Measurements from ENCODE around the gene KCTD15. TPM values are rescaled to one million over a fixed set of nuclear protein-coding genes. Genes with fewer than 3 reads are reported as not detected.

Gene KCTD15
- total RNA-seq, 1 donor from 2014 or later: 14.1 TPM

- Mint-ChIP-seq H3K4me1 (ENCODE audit: low read depth) (no peaks in the 10 kb centered on the region), H3K4me3 (ENCODE audit: low read depth) (no peak overlapping the region), H3K27me3 (ENCODE audit: low read depth) (no peaks in the 10 kb centered on the region), H3K27ac (no peak overlapping the region), H3K9me3 (no peaks in the 10 kb centered on the region), H3K36me3 (ENCODE audit: low read depth) (no peaks in the 10 kb centered on the region)
- intact Hi-C loops (cut with micrococcal nuclease): no loop called here
- DNase-seq (ENCODE audit: low spot score): no peak
Observed at GRCh38 chr19:33756177-33756576, 40.5 kb upstream of the KCTD15 start.

DNA sequence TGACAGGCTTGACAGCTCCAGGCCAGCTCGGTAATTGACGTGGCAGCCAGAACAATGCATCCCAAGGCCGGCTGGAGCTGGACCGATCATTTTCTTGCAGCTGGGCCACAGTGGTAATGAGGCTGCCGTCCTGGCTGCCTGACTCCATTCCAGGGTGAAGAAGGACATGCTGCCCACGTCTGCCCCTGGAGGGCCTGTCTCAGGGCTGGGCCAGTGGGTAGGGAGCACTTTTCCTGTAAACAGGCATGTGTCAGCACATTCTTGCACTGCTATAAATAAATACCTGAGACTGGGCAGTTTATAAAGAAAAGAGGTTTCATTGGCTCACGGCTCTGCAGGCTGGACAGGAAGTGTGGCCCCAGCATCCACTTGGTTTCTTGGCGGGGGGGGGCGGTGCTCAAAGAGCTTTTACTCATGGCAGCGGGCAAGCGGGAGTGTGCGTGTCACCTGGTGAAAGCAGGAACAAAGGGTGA, 38.1 kb upstream of the KCTD15 start:
- intact Hi-C loops (cut with micrococcal nuclease): no loop called here

GRCh38 chr19:33759356-33759755, 37.3 kb upstream of the KCTD15 start:
- Mint-ChIP-seq H3K9me3 (no peaks in the 10 kb centered on the region), H3K4me3 (ENCODE audit: low read depth) (no peak overlapping the region), H3K27ac (no peak overlapping the region), H3K4me1 (ENCODE audit: low read depth) (no peaks in the 10 kb centered on the region), H3K27me3 (ENCODE audit: low read depth) (no peaks in the 10 kb centered on the region), H3K36me3 (ENCODE audit: low read depth) (no peaks in the 10 kb centered on the region)
- intact Hi-C loops (cut with micrococcal nuclease): no loop called here
- no peak for DNase-seq (ENCODE audit: low spot score)

More for the DNA sequence above, 38.1 kb upstream of the KCTD15 start:
- no peaks in the 10 kb centered on the region for H3K4me1 Mint-ChIP-seq (ENCODE audit: low read depth)
- DNase-seq (ENCODE audit: low spot score): no peak
- H3K4me3 Mint-ChIP-seq (ENCODE audit: low read depth): no peak overlapping the region
- no peaks in the 10 kb centered on the region for H3K9me3 Mint-ChIP-seq
- no peaks in the 10 kb centered on the region for H3K36me3 Mint-ChIP-seq (ENCODE audit: low read depth)
- H3K27ac Mint-ChIP-seq: no peak overlapping the region
- no peaks in the 10 kb centered on the region for H3K27me3 Mint-ChIP-seq (ENCODE audit: low read depth)

DNA sequence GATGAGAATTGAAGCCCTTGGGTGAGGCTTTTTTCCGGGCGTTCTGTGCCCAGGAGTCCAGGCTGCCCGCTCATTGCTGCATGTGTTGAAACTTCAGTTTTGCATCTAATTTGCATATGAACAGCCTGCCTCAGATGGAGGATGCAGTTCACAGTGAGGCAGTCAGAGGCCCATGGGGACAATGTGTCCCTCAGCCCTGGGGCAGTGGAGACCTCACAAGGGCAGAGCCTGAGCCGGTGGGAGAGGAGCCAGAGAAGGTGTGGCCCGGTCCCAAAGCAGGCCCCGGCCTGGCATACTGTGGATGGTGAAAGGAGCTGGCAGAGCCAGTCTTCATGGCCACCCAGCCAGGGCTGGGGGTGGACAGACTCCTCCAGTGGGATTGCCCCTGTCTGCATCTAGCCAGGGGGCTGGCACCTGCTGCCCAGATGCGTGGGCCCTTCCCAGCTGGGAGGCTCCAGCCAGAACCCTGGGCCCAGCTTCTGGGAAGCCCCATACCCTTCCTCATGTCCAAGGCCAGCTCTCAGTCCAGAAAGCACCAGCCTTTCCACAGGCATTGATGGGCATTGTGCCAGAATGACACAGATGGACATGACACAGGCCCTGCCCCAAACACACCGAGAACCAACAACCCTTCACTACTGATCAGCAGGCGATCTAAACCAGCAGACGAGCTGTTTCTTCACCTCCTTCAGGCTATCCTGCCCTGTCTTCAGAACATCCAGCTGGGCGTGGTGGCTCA, 32.9 kb upstream of the KCTD15 start:
- Mint-ChIP-seq H3K4me1 (ENCODE audit: low read depth) (no peaks in the 10 kb centered on the region), H3K27ac (no peak overlapping the region), H3K36me3 (ENCODE audit: low read depth) (no peaks in the 10 kb centered on the region), H3K4me3 (ENCODE audit: low read depth) (no peak overlapping the region), H3K9me3 (no peaks in the 10 kb centered on the region), H3K27me3 (ENCODE audit: low read depth) (no peaks in the 10 kb centered on the region)
- no peak for DNase-seq (ENCODE audit: low spot score)
- intact Hi-C loops (cut with micrococcal nuclease): no loop called here

DNA sequence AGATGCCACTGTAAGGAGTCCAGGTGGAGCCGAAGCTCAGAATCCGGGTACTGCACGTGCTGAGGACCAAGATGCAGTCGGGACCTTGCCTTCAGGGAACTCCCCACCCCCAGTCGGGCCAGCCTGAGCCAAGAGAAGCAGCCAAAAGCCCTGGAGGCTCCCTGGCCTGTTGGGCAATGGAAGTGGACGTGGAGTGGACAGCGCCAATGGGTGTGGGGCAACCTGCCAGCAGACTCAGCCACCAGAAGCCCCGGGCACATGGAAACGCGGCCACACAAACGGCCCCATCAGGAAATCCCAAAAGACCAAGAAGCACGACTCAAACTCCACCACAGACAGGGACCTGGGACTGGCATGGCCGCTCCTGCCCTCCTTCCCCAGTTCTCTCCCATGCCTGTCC, 30.0 kb upstream of the KCTD15 start:
- Mint-ChIP-seq H3K27ac (no peak overlapping the region), H3K9me3 (no peaks in the 10 kb centered on the region), H3K4me3 (ENCODE audit: low read depth) (no peak overlapping the region), H3K4me1 (ENCODE audit: low read depth) (no peaks in the 10 kb centered on the region), H3K27me3 (ENCODE audit: low read depth) (no peaks in the 10 kb centered on the region), H3K36me3 (ENCODE audit: low read depth) (no peaks in the 10 kb centered on the region)
- intact Hi-C loops (cut with micrococcal nuclease): no loop called here
- no peak for DNase-seq (ENCODE audit: low spot score)

- intact Hi-C loops (cut with micrococcal nuclease): no loop called here
- no peaks in the 10 kb centered on the region for H3K9me3 Mint-ChIP-seq
- no peak for DNase-seq (ENCODE audit: low spot score)
- no peaks in the 10 kb centered on the region for H3K4me1 Mint-ChIP-seq (ENCODE audit: low read depth)
- no peaks in the 10 kb centered on the region for H3K27me3 Mint-ChIP-seq (ENCODE audit: low read depth)
- no peak overlapping the region for H3K27ac Mint-ChIP-seq
- no peaks in the 10 kb centered on the region for H3K36me3 Mint-ChIP-seq (ENCODE audit: low read depth)
- H3K4me3 Mint-ChIP-seq (ENCODE audit: low read depth): no peak overlapping the region
Observed at GRCh38 chr19:33767898-33768413, 28.7 kb upstream of the KCTD15 start.

- Mint-ChIP-seq H3K27ac (no peak overlapping the region), H3K9me3 (no peaks in the 10 kb centered on the region), H3K4me1 (ENCODE audit: low read depth) (no peaks in the 10 kb centered on the region), H3K27me3 (ENCODE audit: low read depth) (no peaks in the 10 kb centered on the region), H3K4me3 (ENCODE audit: low read depth) (no peak overlapping the region), H3K36me3 (ENCODE audit: low read depth) (no peaks in the 10 kb centered on the region)
- intact Hi-C loops (cut with micrococcal nuclease): no loop called here
- no peak for DNase-seq (ENCODE audit: low spot score)
Observed at GRCh38 chr19:33769208-33769607, 27.5 kb upstream of the KCTD15 start.

DNA sequence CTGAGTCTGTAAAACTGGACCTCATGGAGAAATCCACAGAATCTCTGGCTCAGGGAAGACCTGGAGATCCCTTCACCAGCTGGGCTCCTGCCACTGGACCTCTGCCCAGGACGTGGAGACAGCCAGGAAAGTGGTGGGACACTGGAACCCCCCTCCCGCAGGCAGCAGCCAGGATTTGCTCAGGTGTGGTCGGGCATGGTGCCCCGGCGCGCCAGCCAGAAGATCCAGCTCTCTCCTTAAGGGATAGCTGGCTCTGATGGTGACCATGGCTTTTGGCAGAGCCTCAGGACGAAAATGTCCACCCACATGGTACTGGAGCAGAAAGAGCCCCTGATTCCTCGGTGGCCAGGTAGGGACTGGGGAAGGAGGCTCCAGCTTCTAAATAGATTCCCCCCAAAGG, 26.6 kb upstream of the KCTD15 start:
- no peak for DNase-seq (ENCODE audit: low spot score)
- Mint-ChIP-seq H3K4me1 (ENCODE audit: low read depth) (no peaks in the 10 kb centered on the region), H3K4me3 (ENCODE audit: low read depth) (no peak overlapping the region), H3K36me3 (ENCODE audit: low read depth) (no peaks in the 10 kb centered on the region), H3K9me3 (no peaks in the 10 kb centered on the region), H3K27ac (no peak overlapping the region), H3K27me3 (ENCODE audit: low read depth) (no peaks in the 10 kb centered on the region)
- intact Hi-C loops (cut with micrococcal nuclease): loop anchor here (5.0 kb wide), 1 partner anchor 353 kb away; no protein-coding TSS in a partner anchor

- Mint-ChIP-seq H3K27ac (no peak overlapping the region), H3K4me1 (ENCODE audit: low read depth) (no peaks in the 10 kb centered on the region), H3K9me3 (no peaks in the 10 kb centered on the region), H3K4me3 (ENCODE audit: low read depth) (no peak overlapping the region), H3K36me3 (ENCODE audit: low read depth) (no peaks in the 10 kb centered on the region), H3K27me3 (ENCODE audit: low read depth) (no peaks in the 10 kb centered on the region)
- intact Hi-C loops (cut with micrococcal nuclease): loop anchor here (1.0 to 5.0 kb wide), 2 partner anchors 341 to 354 kb away; no protein-coding TSS in a partner anchor
- peak; percentile 53 for DNase-seq (ENCODE audit: low spot score)
Observed at GRCh38 chr19:33771384-33772101, 25.1 kb upstream of the KCTD15 start.

DNA sequence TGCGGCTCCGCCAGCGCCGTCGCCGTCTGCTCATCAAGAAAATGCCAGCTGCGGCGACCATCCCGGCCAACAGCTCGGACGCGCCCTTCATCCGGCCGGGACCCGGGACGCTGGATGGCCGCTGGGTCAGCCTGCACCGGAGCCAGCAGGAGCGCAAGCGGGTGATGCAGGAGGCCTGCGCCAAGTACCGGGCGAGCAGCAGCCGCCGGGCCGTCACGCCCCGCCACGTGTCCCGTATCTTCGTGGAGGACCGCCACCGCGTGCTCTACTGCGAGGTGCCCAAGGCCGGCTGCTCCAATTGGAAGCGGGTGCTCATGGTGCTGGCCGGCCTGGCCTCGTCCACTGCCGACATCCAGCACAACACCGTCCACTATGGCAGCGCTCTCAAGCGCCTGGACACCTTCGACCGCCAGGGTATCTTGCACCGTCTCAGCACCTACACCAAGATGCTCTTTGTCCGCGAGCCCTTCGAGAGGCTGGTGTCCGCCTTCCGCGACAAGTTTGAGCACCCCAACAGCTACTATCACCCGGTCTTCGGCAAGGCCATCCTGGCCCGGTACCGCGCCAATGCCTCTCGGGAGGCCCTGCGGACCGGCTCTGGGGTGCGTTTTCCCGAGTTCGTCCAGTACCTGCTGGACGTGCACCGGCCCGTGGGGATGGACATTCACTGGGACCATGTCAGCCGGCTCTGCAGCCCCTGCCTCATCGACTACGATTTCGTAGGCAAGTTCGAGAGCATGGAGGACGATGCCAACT, 24.4 kb upstream of the KCTD15 start:
- no peaks in the 10 kb centered on the region for H3K9me3 Mint-ChIP-seq
- no peaks in the 10 kb centered on the region for H3K27me3 Mint-ChIP-seq (ENCODE audit: low read depth)
- H3K4me3 Mint-ChIP-seq (ENCODE audit: low read depth): no peak overlapping the region
- no peaks in the 10 kb centered on the region for H3K36me3 Mint-ChIP-seq (ENCODE audit: low read depth)
- intact Hi-C loops (cut with micrococcal nuclease): loop anchor here (5.0 kb wide), 1 partner anchor 355 kb away; no protein-coding TSS in a partner anchor
- no peak for DNase-seq (ENCODE audit: low spot score)
- no peaks in the 10 kb centered on the region for H3K4me1 Mint-ChIP-seq (ENCODE audit: low read depth)
- H3K27ac Mint-ChIP-seq: no peak overlapping the region

DNA sequence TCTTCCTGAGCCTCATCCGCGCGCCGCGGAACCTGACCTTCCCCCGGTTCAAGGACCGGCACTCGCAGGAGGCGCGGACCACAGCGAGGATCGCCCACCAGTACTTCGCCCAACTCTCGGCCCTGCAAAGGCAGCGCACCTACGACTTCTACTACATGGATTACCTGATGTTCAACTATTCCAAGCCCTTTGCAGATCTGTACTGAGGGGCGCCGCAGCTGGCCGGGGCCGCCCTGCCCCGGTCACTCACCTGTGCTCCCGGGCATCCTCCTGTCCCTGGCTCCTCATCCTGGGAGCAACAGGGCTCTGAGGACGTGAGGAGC, 23.9 kb upstream of the KCTD15 start:
- no peak for DNase-seq (ENCODE audit: low spot score)
- H3K9me3 Mint-ChIP-seq: no peaks in the 10 kb centered on the region
- no peak overlapping the region for H3K27ac Mint-ChIP-seq
- no peaks in the 10 kb centered on the region for H3K27me3 Mint-ChIP-seq (ENCODE audit: low read depth)
- H3K36me3 Mint-ChIP-seq (ENCODE audit: low read depth): no peaks in the 10 kb centered on the region
- H3K4me1 Mint-ChIP-seq (ENCODE audit: low read depth): no peaks in the 10 kb centered on the region
- H3K4me3 Mint-ChIP-seq (ENCODE audit: low read depth): no peak overlapping the region
- intact Hi-C loops (cut with micrococcal nuclease): loop anchor here (5.0 kb wide), 1 partner anchor 356 kb away; no protein-coding TSS in a partner anchor

DNA sequence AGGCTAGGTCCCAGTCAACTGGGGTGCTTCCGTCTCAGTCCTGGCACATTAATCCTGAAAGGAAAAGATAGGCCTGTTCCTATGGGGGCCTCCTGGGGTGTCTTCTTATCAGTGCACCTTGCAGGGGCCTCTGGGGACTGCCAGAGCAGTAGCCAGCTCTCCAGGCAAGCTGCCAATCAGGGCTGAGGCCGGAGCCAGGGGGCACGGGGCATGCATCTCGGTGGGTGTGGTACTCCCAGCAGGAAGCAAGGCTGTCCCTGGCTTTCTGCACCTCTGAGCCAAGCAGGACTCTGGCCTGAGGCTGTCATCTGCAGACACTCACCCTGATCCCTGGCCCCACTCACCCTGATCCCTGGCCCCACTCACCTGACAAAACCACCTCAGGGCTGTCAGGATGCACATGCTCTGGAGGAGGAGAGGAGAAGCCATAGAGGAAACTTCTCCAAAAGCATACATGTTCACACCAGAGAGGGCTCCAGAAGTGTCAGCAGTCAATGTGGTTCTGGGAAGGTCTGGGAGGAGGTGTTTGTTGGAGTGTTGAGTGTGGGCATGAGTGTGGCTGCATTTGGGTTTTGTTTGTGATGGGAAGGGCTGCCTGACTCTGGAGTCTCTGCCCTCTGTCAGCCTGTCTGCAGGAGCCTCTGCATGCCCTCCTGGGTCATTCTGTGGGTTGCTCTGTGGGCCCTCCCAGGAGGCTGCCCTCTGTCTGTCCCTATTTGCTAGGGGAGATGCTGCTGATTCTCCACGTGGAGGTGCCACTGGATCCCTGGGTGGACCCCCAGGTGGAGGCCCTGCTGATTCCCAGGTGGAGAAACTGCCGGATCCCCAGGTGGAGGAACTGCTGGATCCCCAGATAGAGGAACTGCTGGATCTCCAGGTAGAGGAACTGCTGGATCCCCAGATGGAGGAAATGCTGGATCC, 22.7 kb upstream of the KCTD15 start:
- no peak for DNase-seq (ENCODE audit: low spot score)
- Mint-ChIP-seq H3K4me1 (ENCODE audit: low read depth) (peaks cover 3% of the 10 kb centered on the region), H3K36me3 (ENCODE audit: low read depth) (no peaks in the 10 kb centered on the region), H3K4me3 (ENCODE audit: low read depth) (no peak overlapping the region), H3K9me3 (no peaks in the 10 kb centered on the region), H3K27ac (no peak overlapping the region), H3K27me3 (ENCODE audit: low read depth) (peaks cover 5% of the 10 kb centered on the region)
- intact Hi-C loops (cut with micrococcal nuclease): loop anchor here (5.0 kb wide), 1 partner anchor 357 kb away; no protein-coding TSS in a partner anchor

Data from activated T-helper 2 cell treated with anti-CD3 and anti-CD28 coated beads, Interferon-gamma antibody, Interleukin-2, Interleukin-4, amounts not matched to agents 10 μg/mL and 5 μg/mL and 100 μg/mL, durations not matched to agents 14 hours and 24 hours and 36 hours (primary cell).